Activated CD4-positive, alpha-beta T cell treated with anti-CD3 and anti-CD28 coated beads for 4 hours (primary cell): ENCODE data around the gene CYP4A22.
A peak's percentile ranks its signal among the peaks of the same experiment; 100 is the strongest.
"Not testable (repeated sequence)": the region's sequence is repeated elsewhere in the genome, so short reads cannot be mapped to it uniquely, and the experiment has no call there.

Source experiments
- DNase-seq, 2 donors: peaks; one replicate each; pipeline ENCODE4 v3.0.0-alpha.2; 2020

The CYP4A22 gene

DNA sequence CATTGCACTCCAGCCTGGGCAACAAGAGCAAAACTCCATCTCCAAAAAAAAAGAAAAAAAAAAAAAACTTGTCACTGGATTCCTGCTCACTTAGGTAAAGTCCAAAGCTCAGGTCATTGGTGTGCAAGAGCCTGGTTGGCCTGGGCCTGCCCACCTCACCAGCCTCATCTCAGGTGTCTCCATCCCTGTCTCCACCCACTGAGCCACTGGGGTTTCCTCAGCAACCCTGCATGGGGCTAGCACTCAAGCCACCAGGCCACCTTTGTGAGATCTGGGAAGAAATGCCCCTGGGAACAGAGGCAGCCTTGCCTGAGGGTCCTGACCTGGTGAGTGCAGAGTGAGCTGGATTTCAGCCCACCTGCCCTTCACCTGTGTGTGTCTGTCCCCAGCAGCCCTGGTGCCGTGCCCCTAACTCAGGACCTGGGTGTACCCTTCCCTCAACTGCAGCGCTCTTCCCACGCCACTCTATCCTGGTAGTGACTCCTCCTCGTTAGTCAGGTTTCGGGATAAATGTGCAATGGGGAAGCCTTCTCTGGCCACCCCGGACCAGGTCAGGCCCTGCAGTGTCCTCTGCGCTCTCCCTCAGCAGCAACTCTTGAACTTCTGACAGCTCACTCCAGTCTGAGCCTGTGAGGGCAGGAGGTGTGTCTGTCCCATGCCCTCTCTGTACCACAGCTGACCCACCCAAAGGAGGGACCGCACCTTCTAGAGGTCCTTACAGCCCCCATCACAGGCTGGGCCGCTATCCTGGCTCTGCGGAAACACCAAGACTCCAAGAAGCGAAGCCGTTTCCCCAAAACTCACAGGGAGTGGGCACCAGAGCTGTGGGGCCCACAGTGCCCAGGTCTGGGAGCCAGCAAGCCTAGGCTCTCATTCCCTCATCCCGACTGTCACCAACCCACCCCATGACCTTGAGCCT is 49.3 kb downstream of the CYP4A22 start:
- DNase-seq = no peak

- DNase-seq = no peak
Observed at GRCh38 chr1:47187231-47187925, 50.1 kb downstream of the CYP4A22 start.

- DNase-seq = no peak
Observed at GRCh38 chr1:47187926-47188250, 50.6 kb downstream of the CYP4A22 start.

DNA sequence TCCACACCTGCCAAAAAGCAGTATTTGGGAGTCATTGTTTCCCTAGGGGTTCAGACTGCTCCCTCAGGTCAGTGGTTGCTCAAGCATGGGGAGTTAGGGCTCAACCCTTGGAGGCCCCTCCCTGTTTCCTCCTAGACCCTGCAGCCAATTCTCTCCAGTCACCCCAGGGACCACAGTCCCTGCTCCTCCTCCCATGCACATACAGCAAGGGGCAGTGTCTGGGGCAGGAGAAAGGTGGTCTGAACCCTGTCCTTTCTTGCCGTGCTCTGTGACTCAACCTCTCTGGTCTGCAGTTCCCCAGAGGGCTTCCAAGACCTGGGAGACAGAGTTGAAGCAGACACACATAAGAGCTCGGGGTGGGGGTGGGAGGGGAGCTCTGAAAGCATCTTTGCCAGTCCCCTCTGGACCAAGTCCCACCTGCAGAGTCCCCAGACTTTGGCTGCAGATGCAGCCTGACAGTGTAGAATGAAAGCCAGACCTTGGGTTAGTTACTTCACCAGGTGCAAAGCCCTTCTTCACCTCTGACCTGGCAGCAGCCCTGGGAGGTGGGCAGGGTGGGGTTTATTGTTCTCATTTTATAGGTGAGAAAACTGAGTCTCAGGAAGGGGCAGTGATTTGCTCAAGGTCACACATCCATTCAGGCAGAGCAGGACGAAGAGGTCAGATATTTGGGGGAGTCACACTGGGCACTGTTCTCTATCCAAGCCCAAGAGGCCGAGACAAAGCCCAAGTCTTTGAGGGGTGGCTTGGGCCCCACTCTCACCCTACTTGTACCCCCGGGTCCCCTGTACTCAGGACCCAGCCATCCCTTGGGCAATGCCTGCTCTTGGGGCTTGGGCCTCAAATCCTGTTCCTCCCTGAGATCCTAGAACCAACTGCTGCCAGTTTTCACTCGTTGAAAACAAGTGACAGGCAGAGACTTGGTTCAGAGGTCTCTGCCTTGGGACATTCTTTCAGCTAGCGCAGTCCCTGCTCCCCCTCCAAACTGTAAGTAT is 51.8 kb downstream of the CYP4A22 start:
- no peak for DNase-seq

- no peak for DNase-seq
Observed at GRCh38 chr1:47189844-47190508, 52.7 kb downstream of the CYP4A22 start, which contains the start of gene PDZK1IP1. TSS of gene PDZK1IP1 (minus strand) at chr1:47190036. CDS start at chr1:47189932, 104 bp downstream.

GRCh38 chr1:47190509-47190855 is 53.2 kb downstream of the CYP4A22 start:
- no peak for DNase-seq

DNA sequence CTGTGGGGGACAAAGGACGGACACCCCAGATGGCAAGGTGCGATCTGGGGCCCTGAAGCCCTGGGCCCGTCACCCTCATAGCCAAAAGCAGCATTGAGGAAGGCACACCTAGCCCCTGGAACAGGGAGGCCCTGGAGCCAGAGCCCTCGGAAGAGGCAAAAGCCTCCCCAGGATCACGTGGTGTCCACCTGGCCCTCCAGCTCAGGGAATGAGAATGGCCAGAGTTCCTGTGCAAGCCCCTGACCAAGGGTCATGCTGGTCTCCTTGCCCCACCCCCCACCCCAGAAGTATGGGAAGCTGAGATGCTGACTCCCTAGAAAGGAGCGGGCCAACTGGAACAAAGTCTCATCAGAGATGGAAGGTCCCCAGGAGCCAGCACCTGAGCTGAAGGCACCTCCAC is 53.6 kb downstream of the CYP4A22 start:
- no peak for DNase-seq

DNA sequence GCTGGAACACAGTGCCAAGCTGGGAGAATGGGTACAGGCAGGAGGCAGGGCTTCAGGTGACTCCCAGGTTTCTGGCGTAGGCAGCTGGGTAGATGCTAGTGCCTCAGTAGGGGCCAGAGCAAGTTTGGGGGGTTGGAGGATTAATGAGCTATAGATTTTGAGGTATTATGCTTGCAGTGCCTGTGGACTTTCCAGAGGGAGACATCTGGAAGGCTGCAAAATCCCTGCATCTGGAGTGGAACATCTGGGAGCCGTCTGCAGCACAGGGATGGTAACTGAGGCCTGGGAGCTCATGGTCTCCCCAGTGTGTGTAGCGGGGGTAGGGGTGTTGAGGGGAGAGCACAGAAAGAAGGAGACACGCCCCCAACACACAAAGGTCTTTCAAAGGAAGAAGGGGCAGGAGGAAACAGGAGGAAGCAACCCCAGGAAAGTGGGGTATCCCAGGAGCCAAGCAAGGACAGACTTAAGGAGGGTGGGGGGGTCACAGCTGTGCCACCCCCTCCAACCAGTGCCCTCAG is 54.8 kb downstream of the CYP4A22 start:
- no peak for DNase-seq

GRCh38 chr1:47192458-47193384 is 55.5 kb downstream of the CYP4A22 start:
- peak; percentile 47 to 59 for DNase-seq

GRCh38 chr1:47193496-47193895 is 56.3 kb downstream of the CYP4A22 start:
- not testable (repeated sequence) for DNase-seq

DNA sequence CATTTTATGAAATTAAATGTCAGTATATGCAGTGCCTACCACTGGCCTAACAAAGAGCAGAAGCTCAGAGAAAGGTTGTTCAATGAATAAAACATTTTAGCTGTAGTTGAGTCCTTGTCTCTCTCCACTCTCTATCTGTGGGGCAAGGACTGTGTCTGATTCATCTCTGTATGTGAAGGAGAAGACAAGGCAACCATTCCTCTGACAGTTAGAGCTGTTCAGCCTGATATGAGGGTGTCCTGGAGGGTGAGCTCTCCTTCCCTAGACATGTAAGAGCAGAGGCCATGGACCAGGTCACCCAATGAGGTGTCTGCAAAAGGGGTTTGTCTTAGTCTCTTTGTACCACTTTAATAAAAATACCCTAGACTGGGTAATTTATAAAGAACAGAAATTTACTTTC is 57.1 kb downstream of the CYP4A22 start:
- DNase-seq = no peak

GRCh38 chr1:47195981-47196380 is 58.7 kb downstream of the CYP4A22 start:
- DNase-seq = not testable (repeated sequence)

DNA sequence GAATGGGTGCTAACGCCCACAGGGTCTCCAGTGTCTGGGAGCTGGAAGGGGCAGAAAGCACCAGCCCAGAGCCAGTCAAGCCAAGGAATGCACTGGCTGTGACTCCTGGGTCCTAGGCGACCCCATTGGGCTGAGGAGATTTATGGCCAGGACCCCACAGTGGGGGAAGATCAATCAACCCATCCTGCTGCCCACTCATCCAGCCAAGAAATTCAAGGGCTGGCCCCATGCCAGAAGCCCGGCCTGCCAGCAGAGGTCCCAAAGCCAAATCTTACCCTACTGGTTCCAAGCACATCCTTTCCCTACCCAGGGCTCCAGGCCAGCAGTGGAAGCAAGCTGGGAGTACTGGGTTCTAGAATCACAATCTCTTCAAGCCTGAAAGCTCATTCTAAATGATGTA is 59.4 kb downstream of the CYP4A22 start:
- DNase-seq = no peak

- DNase-seq = no peak
Observed at GRCh38 chr1:47198214-47198613, 61.0 kb downstream of the CYP4A22 start.
